Measurements from ENCODE around the gene LGR6. TPM values are rescaled to one million over a fixed set of nuclear protein-coding genes. Genes with fewer than 3 reads are reported as not detected.
"Not testable (repeated sequence)": the region's sequence is repeated elsewhere in the genome, so short reads cannot be mapped to it uniquely, and the experiment has no call there.

LGR6 gene
- total and polyA plus RNA-seq, 7 experiments from 2014 or later, result 0.16 to 5.8 (median 0.33) TPM; not detected in 1

- intact Hi-C loops (cut with micrococcal nuclease), result loop anchor here (1.0 to 10.0 kb wide), 10 partner anchors 8 to 609 kb away; partner anchors contain the start of genes ADIPOR1 (in 2 of the 2), TIMM17A (in 2 of the 2), IPO9 (in 1 of the 2) and KDM5B (in 1 of the 2)
- H3K4me3 ChIP-seq (ENCODE audit: low read length), result peak overlapping the region; percentile 82
- no peak for ATAC-seq
- peaks cover 0 to 6% (median 0%) of the 10 kb centered on the region in 3 experiments for H3K36me3 ChIP-seq (ENCODE audit: control insufficient read depth in 2 of 3, insufficient read depth in 3 of 3, low read length in 3 of 3)
- peak in 6 of 9 donors; percentile 4 to 28 (median 14) for DNase-seq
- H3K4me3 Mint-ChIP-seq, result peak overlapping the region; percentile 87 to 97 (median 93)
- peaks cover 21 to 38% (median 33%) of the 10 kb centered on the region in 7 donors for H3K4me1 Mint-ChIP-seq
- H3K27me3 ChIP-seq (ENCODE audit: control insufficient read depth in 2 of 2, insufficient read depth in 2 of 2, low read length in 2 of 2), result no peaks in the 10 kb centered on the region
- ChIA-PET POLR2A (no interaction called here), CTCF (interaction anchor here (0.8 to 1.2 kb wide), 2 partner anchors 7 to 1461 kb away, joined by 3 to 4 read pairs; partner anchors contain the start of gene UBE2T)
- no peaks in the 10 kb centered on the region for H3K9me3 ChIP-seq (ENCODE audit: control insufficient read depth in 2 of 3, low read length in 3 of 3)
- peaks cover 0 to 2% (median 0%) of the 10 kb centered on the region in 5 donors for H3K36me3 Mint-ChIP-seq
- H3K27me3 Mint-ChIP-seq, result no peaks in the 10 kb centered on the region
- peak overlapping the region; percentile 51 to 93 (median 85) for H3K27ac Mint-ChIP-seq
- peaks cover 0 to 2% (median 0%) of the 10 kb centered on the region in 11 donors for H3K9me3 Mint-ChIP-seq
- H3K27ac ChIP-seq (ENCODE audit: low read depth, low read length), result peak overlapping the region; percentile 73
- peaks cover 3 to 16% of the 10 kb centered on the region in 2 donors for H3K4me1 ChIP-seq (ENCODE audit: control insufficient read depth in 2 of 2, insufficient read depth in 2 of 2, low read length in 2 of 2)
Observed at GRCh38 chr1:202349206-202349928, 155.8 kb downstream of the LGR6 start.

- Mint-ChIP-seq H3K4me3 (peak overlapping the region in 1 of 10 donors; percentile 38), H3K4me1 (peaks cover 28 to 52% (median 39%) of the 10 kb centered on the region in 7 donors), H3K9me3 (peaks cover 0 to 2% (median 0%) of the 10 kb centered on the region in 11 donors), H3K27ac (no peak overlapping the region), H3K36me3 (peaks cover 0 to 11% (median 6%) of the 10 kb centered on the region in 5 donors), H3K27me3 (no peaks in the 10 kb centered on the region)
- Histone ChIP-seq H3K27me3 (ENCODE audit: control insufficient read depth in 2 of 2, insufficient read depth in 2 of 2, low read length in 2 of 2) (no peaks in the 10 kb centered on the region), H3K9me3 (ENCODE audit: control insufficient read depth in 2 of 3, low read length in 3 of 3) (no peaks in the 10 kb centered on the region), H3K4me1 (ENCODE audit: control insufficient read depth in 2 of 2, insufficient read depth in 2 of 2, low read length in 2 of 2) (peaks cover 3 to 16% of the 10 kb centered on the region in 2 donors), H3K4me3 (ENCODE audit: low read length) (no peak overlapping the region), H3K36me3 (ENCODE audit: control insufficient read depth in 2 of 3, insufficient read depth in 3 of 3, low read length in 3 of 3) (peaks cover 0 to 6% (median 0%) of the 10 kb centered on the region in 3 experiments), H3K27ac (ENCODE audit: low read depth, low read length) (no peak overlapping the region)
- DNase-seq (no peak), ATAC-seq (no peak)
- ChIA-PET CTCF (interaction anchor here (1.5 kb wide), 1 partner anchor 9 kb away, joined by 4 read pairs; the partner anchor contains the start of gene UBE2T), POLR2A (interaction anchor here (0.9 kb wide), 1 partner anchor 189 kb away, joined by 3 read pairs; no protein-coding TSS in a partner anchor)
- intact Hi-C loops (cut with micrococcal nuclease), result no loop called here
Observed at GRCh38 chr1:202351725-202352124, 158.1 kb downstream of the LGR6 start.

- DNase-seq; H3K27me3 ChIP-seq (ENCODE audit: control insufficient read depth in 2 of 2, insufficient read depth in 2 of 2, low read length in 2 of 2); ATAC-seq; intact Hi-C loops (cut with micrococcal nuclease); H3K9me3 Mint-ChIP-seq; H3K27me3 Mint-ChIP-seq; POLR2A ChIA-PET; H3K4me3 ChIP-seq (ENCODE audit: low read length); CTCF ChIA-PET; H3K36me3 ChIP-seq (ENCODE audit: control insufficient read depth in 2 of 3, insufficient read depth in 3 of 3, low read length in 3 of 3); H3K27ac ChIP-seq (ENCODE audit: low read depth, low read length); H3K4me3 Mint-ChIP-seq; H3K9me3 ChIP-seq (ENCODE audit: control insufficient read depth in 2 of 3, low read length in 3 of 3): not testable (repeated sequence)
- Mint-ChIP-seq H3K27ac (peak overlapping the region in 1 of 9 donors; percentile 27), H3K4me1 (peaks cover 30 to 53% (median 42%) of the 10 kb centered on the region in 7 donors), H3K36me3 (peaks cover 0 to 11% (median 6%) of the 10 kb centered on the region in 5 donors)
- H3K4me1 ChIP-seq (ENCODE audit: control insufficient read depth in 2 of 2, insufficient read depth in 2 of 2, low read length in 2 of 2), result peaks cover 3 to 16% of the 10 kb centered on the region in 2 donors
Observed at GRCh38 chr1:202352583-202353197, 159.1 kb downstream of the LGR6 start.

GRCh38 chr1:202355944-202356553 lies 162.4 kb downstream of the LGR6 start:
- H3K27me3 Mint-ChIP-seq, result no peaks in the 10 kb centered on the region

GRCh38 chr1:202357506-202357905 lies 163.9 kb downstream of the LGR6 start:
- Mint-ChIP-seq H3K36me3 (peaks cover 0 to 23% (median 11%) of the 10 kb centered on the region in 5 donors), H3K27ac (no peak overlapping the region), H3K9me3 (no peaks in the 10 kb centered on the region), H3K4me3 (no peak overlapping the region), H3K27me3 (no peaks in the 10 kb centered on the region), H3K4me1 (peaks cover 8 to 51% (median 28%) of the 10 kb centered on the region in 7 donors)
- H3K4me3 ChIP-seq (ENCODE audit: low read length), result no peak overlapping the region
- POLR2A ChIA-PET, result no interaction called here
- CTCF ChIA-PET, result no interaction called here
- H3K9me3 ChIP-seq (ENCODE audit: control insufficient read depth in 2 of 3, low read length in 3 of 3), result no peaks in the 10 kb centered on the region
- no peaks in the 10 kb centered on the region for H3K36me3 ChIP-seq (ENCODE audit: control insufficient read depth in 2 of 3, insufficient read depth in 3 of 3, low read length in 3 of 3)
- H3K27ac ChIP-seq (ENCODE audit: low read depth, low read length), result no peak overlapping the region
- no peaks in the 10 kb centered on the region for H3K4me1 ChIP-seq (ENCODE audit: control insufficient read depth in 2 of 2, insufficient read depth in 2 of 2, low read length in 2 of 2)
- intact Hi-C loops (cut with micrococcal nuclease), result no loop called here
- no peak for DNase-seq
- no peak for ATAC-seq
- no peaks in the 10 kb centered on the region for H3K27me3 ChIP-seq (ENCODE audit: control insufficient read depth in 2 of 2, insufficient read depth in 2 of 2, low read length in 2 of 2)

More at GRCh38 chr1:202355944-202356553, 162.4 kb downstream of the LGR6 start:
- Mint-ChIP-seq H3K4me1 (peaks cover 10 to 37% (median 25%) of the 10 kb centered on the region in 7 donors), H3K36me3 (peaks cover 0 to 11% (median 6%) of the 10 kb centered on the region in 5 donors), H3K27ac (no peak overlapping the region), H3K9me3 (no peaks in the 10 kb centered on the region), H3K4me3 (no peak overlapping the region)
- CTCF ChIA-PET, result interaction anchor here (0.6 to 0.7 kb wide), 3 partner anchors 18 to 1927 kb away, joined by 3 to 6 read pairs (median 5); no protein-coding TSS in a partner anchor
- Histone ChIP-seq H3K27ac (ENCODE audit: low read depth, low read length) (no peak overlapping the region), H3K36me3 (ENCODE audit: control insufficient read depth in 2 of 3, insufficient read depth in 3 of 3, low read length in 3 of 3) (no peaks in the 10 kb centered on the region), H3K4me1 (ENCODE audit: control insufficient read depth in 2 of 2, insufficient read depth in 2 of 2, low read length in 2 of 2) (no peaks in the 10 kb centered on the region), H3K4me3 (ENCODE audit: low read length) (no peak overlapping the region), H3K27me3 (ENCODE audit: control insufficient read depth in 2 of 2, insufficient read depth in 2 of 2, low read length in 2 of 2) (no peaks in the 10 kb centered on the region), H3K9me3 (ENCODE audit: control insufficient read depth in 2 of 3, low read length in 3 of 3) (no peaks in the 10 kb centered on the region)
- POLR2A ChIA-PET, result interaction anchor here (0.6 kb wide), 1 partner anchor 10 kb away, joined by 5 read pairs; no protein-coding TSS in a partner anchor
- DNase-seq (no peak), ATAC-seq (no peak)
- intact Hi-C loops (cut with micrococcal nuclease), result no loop called here

GRCh38 chr1:202361224-202361623 lies 167.6 kb downstream of the LGR6 start:
- no peaks in the 10 kb centered on the region for H3K36me3 ChIP-seq (ENCODE audit: control insufficient read depth in 2 of 3, insufficient read depth in 3 of 3, low read length in 3 of 3)
- H3K27ac Mint-ChIP-seq, result no peak overlapping the region
- no peak overlapping the region for H3K4me3 ChIP-seq (ENCODE audit: low read length)
- no peaks in the 10 kb centered on the region for H3K4me1 ChIP-seq (ENCODE audit: control insufficient read depth in 2 of 2, insufficient read depth in 2 of 2, low read length in 2 of 2)
- no peak for ATAC-seq
- no peaks in the 10 kb centered on the region for H3K9me3 Mint-ChIP-seq
- no peak overlapping the region for H3K27ac ChIP-seq (ENCODE audit: low read depth, low read length)
- ChIA-PET CTCF (no interaction called here), POLR2A (no interaction called here)
- H3K4me3 Mint-ChIP-seq, result no peak overlapping the region
- intact Hi-C loops (cut with micrococcal nuclease), result no loop called here
- H3K36me3 Mint-ChIP-seq, result peaks cover 0 to 16% (median 4%) of the 10 kb centered on the region in 5 donors
- H3K27me3 Mint-ChIP-seq, result no peaks in the 10 kb centered on the region
- H3K27me3 ChIP-seq (ENCODE audit: control insufficient read depth in 2 of 2, insufficient read depth in 2 of 2, low read length in 2 of 2), result no peaks in the 10 kb centered on the region
- no peak for DNase-seq
- H3K4me1 Mint-ChIP-seq, result peaks cover 3 to 37% (median 17%) of the 10 kb centered on the region in 7 donors
- no peaks in the 10 kb centered on the region for H3K9me3 ChIP-seq (ENCODE audit: control insufficient read depth in 2 of 3, low read length in 3 of 3)
